Transverse colon (tissue), 3 donors: Measurements from ENCODE around the gene FIG4.

Source experiments
- CTCF ChIP-seq, 5 experiments: fragments of 200-600 bp in 3 of 5; fragments of 450-650 bp in 2 of 5; sonication (generic) in 3 of 5; IDR thresholded peaks; 1 replicate in 2 of 5; 2 replicates in 3 of 5; pipeline ENCODE4 v1.5.1; 2016 to 2017; ENCODE audit warnings: antibody characterized with exemption in 5 of 5, inconsistent platforms in 3 of 5, mild to moderate bottlenecking in 2 of 5, moderate library complexity in 1 of 5
- POLR2A ChIP-seq: fragments of 450-650 bp; IDR thresholded peaks from one replicate; pipeline ENCODE4 v1.6.1; 2016; ENCODE audit warnings: antibody characterized with exemption, mild to moderate bottlenecking, moderate library complexity

- TF ChIP-seq CTCF (IDR thresholded peaks at IDR 0.05) (no peak), POLR2A (no peak)
Measured at GRCh38 chr6:109793021-109793420, 101.9 kb downstream of the FIG4 start.
